CD4-positive, alpha-beta T cell treated with Interleukin-12 subunit alpha and Interleukin-12 subunit beta, for 1 hour (primary cell): Measurements from ENCODE around the gene CTR9.

Experiments used
- DNase-seq: peaks from one replicate; pipeline ENCODE4 v3.0.0-alpha.2; 2020

The CTR9 gene

DNA sequence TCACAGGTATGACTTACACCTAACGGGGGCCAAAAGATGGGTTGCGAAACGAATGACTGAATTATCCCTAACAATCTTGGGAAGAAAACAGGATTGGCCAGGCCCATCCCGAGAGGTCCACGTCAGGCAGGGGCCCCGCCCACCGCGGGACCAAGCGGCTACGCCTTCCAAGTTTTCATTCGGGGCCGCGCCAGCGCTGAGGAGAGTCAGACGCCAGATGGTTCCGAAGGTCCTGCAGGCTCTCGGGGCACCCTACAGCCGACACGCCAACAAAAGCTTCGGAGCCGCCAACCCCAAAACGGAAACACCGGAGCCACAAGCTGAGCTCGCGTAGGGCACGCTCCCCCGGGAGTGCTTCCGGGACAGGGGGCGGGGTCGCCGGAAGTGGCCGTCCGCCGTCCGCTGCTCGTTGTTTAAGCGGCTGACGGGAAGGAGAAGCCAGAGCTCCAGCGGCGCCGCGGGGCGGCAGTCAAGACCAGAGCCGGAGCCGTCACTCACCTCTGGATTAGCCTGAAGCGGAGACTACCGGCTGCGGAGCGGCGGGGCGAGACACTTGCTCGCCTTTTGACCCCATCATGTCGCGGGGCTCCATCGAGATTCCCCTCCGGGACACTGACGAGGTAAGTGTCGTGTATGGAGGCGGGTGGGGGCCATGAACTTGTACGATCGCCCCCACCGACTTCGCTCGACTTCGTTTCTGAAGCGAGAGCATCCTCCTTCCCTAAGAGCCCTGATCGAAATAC, at the start of gene CTR9:
TSS of gene CTR9 (plus strand) at position 409 of the 743 bp plus-strand sequence. CDS start at position 576, 167 bp downstream.
- peak; percentile 90 for DNase-seq

DNA sequence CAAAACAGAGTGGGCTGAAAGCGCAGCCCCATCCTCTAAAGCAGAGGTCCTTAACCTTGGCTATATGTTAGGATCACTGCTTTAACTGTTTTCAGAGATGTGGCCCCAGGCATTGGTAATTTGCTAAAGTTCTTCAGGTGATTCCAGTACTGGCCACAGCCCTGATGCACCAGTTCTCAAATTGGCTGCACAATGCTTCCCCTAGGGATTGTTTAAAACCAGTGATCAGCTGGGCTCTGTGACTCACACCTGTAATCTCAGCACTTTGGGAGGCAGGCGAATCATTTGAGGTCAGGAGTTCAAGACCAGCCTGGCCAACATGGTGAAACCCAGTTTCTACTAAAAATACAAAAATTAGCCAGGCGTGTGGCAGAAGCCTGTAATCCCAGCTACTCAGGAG, 49.1 kb upstream of the CTR9 start:
- DNase-seq: no peak

DNA sequence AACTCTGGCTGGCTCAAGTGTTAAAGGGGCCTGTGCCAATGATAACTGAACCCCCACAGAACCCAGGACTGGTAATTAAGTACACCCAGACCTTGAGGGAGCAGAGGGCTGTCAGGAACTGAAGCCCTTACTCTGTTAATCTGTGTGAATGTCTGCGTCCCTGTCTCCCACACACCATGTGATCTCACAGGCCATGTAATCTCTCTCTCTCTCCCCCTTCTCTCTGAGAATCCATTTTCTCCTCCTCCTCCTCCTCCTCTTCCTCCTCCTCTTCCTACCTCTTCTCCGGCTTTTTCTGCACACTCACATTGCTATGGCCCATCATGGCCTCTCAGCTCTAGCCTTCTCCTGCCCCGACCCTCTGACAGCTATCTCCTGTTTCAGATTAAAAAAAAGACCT, 42.9 kb upstream of the CTR9 start:
- no peak for DNase-seq

DNA sequence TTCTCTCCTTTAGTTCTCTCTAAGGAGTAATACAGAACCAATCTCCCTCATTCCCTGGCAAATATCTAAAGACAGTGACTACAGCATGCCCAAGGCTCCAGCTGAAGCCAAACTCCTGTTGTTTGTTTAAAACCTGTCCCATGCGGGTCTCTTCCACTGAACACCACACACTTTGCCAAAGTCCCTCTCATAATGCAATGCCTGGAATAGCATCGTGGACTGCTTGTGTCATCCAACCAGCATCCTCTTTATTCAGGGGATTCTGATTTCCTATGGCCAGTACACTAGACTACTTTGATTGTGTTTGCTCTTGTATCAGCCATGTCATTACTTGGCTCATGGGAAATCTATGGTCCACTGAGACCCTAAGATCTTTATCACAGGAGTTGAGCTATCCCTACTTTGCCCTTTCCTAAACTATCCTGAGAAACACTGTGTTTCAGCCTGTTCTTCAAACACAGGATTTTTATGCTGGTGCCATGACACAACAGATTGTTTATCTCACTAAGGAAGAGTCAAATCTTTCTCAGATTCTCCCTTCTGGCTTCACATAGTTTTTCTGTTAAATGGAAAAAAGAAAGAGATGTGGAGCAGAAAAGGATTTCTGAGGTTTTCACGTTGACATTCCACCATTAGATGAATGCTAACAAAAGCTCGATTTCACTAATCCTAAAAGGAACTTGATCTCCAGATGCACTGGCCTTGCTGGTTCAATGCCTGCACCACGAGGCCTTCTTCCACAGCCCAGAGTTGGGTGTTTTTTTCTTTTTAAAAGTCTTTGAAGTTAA, 41.6 kb upstream of the CTR9 start:
- no peak for DNase-seq

DNA sequence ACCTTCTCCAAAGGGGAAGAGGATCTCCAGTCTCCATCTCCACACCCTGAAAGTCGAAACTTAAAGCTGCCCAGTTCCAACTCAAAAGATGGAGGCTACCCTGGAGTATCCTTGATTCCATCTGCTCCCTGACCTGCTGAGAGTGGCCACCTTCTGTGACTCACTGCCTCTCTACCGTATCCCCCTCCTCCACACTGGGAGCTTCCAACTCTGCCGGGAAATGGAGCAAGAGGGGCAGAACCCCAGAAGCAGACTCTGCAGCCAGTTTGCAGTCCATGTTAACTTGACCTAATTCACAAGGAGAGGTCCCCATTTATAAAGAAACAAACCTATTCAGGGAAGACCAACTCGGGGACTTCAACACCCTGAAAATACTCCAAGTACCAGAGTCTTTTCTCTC, 35.5 kb upstream of the CTR9 start:
- DNase-seq: no peak

DNA sequence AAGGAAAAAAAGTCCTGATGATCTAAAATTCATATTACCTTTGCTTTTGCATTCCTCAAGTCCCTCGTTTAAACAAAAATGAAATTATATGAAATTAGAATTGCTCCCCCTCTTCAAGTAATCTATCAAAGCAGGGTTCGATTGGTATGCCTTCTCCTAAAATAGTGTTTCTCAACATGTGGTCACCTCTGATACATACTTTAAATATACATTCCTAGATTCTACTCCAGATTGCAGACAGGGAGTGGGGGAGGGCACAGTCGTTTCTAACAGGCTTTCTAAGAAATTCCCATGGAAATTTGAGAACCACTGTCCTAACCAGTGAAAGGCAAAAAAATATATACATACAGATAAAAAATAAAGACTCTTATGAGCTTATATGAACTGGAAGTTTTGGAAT, 34.9 kb upstream of the CTR9 start:
- DNase-seq: no peak

DNA sequence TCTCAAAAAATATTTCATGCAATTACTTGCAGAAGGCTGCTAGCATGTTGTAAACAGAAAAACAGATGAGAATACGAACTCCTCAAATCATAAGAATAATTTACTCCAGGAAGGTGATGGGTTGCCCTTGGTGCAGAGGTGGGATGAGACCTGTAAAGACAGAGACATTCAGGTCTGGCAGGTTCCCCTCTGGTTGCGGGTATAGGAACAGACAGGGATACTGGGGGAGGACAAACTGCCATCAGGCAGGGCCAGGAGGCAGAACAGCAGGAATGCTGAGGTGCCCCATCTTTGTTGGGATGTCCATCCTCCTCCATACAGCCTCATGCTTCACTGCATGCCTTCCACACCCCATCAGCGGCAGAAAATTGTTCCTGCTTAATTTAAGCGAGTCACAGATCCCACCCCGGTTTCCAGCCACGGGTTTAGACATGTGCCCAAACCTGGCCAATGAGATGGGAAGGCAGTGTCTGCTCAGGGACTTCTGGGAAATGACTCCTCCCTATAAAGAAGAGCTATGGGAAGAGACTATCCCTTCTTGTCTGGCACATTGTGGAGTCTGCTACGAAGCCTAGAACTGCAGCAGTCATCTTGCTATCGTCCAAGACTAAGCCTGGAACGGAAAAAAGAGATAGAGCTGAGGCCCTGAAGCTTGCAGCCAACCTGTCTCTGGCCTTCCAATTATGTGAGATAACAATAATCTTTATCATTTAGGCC, 34.3 kb upstream of the CTR9 start:
- no peak for DNase-seq

DNA sequence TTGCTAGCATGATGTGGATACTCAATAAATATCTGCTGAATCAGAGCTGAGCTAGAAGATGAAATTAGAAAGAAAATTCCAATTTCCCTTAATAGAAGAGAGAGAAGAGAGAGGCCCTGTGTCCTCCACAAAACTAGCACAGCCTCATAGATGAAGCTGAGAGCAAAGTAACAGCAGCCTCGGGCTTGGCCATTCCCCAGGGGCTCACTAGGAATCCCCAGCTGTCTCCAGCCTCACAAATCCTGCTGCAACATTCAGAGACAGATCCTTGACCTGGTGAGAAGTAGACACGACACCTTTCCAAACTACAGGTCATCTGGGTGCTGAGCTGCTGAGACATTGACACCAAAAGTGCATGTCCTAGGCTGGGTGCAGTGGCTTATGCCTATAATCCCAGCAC, 31.4 kb upstream of the CTR9 start:
- no peak for DNase-seq

- DNase-seq: no peak
These were observed 30.1 kb upstream of the CTR9 start for GRCh38 chr11:10720881-10721376.

- no peak for DNase-seq
These were observed 28.7 kb upstream of the CTR9 start for GRCh38 chr11:10722307-10722706.

DNA sequence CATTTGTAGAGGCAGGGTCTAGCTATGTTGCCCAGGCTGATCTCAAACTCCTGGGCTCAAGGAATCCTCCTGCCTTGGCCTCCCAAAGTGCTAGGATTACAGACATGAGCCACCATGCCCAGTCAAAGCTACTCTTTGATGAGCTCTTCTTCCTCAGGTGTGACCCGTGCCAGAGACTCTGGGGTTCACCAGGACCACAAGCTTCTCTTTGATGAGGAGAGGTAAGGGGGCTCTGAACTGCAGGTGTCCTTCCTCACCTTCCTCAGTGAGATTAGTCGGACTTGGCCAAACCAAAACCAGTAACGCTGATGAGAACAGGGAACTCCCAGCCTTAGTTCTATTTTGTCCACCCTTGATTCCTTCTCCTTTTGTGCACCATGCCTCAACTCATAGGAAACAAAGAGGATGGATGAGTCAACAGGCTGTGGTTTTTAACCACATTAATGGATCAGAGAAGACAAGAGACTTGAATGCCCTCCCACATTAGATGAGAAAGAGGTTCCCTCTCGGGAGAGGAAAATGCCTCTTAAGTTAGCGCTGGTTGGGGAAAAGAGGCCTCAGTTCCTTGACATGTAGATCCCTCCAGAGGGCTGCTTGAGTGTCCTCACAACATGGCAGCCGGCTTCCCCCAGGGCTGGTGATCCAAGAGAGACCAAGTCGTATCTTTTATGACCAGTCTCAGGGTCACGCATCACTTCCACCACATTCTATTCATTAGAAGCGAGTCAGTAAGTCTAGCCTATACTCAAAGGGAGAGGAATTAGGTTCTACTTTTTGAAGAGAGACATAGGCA, 25.7 kb upstream of the CTR9 start:
- DNase-seq: peak; percentile 24

- DNase-seq: no peak
These were observed 25.2 kb upstream of the CTR9 start for GRCh38 chr11:10725907-10726253.

DNA sequence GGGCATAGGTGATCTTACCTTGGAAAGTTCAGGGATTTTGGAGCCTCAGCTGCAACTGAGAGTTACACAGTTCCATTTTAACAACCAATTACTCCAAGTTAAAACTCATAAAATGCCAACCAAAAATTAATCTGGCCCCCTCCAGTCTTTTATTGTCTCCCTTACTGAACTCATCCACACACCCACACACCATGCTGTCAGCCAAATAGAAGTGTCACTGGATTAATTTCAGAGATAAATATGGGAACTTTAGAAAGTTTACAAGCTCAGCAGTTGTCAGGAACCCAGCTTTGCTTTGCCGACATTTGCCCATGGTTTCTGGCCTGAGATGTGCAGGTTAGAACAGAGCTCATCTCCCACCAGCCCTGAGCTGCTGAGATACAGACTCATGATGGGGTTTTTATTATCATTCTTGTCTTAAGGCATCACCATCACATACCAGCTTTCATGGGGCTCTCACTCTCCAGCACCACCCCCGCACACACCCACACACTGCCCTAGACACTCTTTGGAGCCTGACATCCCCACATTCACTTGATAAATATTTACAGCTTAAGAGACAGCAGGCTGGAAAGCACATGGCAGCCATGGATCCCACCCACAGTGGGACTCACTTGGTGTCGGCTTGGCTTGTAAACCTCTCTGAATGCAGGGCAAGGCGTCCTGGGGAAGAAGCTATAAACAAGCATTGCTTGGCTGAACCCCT, 23.7 kb upstream of the CTR9 start:
- no peak for DNase-seq

GRCh38 chr11:10728154-10728553, 22.9 kb upstream of the CTR9 start:
- no peak for DNase-seq

GRCh38 chr11:10728789-10729472, 22.1 kb upstream of the CTR9 start:
- no peak for DNase-seq

GRCh38 chr11:10730151-10730550, 20.9 kb upstream of the CTR9 start:
- DNase-seq: no peak

DNA sequence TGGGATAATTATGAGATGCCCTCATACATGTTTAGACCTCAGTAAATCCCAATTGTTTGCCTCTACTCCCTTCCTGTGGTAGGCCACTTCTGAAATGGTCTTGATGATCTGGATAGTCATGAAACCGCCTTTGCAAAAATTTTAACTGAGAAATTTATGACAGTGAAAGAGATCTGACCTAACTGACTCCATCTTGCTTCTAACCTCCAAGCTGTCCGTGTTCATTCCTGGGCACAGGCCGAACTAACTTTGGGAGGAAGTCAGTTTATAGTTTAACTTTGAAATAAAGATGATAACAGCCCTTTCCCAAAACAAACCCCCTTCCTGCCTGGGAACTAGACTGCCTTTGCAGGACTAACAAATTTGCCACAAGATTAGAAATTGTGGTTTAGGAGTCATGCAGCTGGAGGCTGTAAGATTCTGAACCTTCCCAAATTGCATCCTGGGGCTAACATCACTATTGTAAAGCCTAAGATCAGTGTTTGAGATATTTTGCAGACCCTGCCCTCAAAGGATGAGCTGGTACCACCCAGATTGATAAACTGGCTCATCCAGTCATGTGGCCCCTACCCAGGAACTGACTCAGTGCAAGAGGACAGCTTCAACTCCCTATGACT, 19.9 kb upstream of the CTR9 start:
- no peak for DNase-seq

- DNase-seq: peak; percentile 86
These were observed 15.3 kb upstream of the CTR9 start for GRCh38 chr11:10735481-10736475.

DNA sequence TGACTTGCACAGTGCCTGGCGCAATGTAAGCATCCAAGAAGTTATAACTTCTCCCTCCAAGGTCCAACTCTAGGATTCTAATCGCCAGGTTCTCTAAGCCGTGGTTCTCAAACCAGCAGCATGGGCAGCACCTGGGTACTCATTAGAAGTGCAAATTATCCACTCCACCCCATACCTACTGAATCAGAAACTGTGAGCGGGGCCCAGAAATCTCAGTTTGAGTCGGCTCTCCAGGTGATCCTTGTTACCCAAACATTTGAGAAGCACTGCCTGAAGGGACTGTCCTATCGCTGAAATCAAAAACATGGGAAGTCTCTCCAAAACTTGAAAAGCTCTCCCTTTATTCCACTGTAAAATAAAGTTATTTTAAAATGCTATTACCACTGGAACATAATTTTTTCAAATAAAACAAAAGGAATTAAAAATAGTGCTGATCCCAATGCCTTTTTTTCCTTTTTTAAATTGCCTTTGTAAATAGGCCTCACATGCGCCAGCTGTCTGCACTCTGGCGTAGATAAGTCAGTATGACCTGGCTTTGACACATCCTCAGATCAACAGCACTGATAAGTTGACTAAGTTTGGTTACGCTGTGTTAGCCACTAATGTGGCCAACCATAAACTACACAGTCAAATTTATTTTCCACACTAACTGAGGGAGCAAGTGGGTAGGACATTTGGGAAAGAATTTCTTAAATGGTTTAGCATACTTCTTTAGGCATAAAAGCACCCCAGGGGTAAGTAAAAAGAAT, 8.4 kb upstream of the CTR9 start:
- peak; percentile 46 for DNase-seq
